PC-3 (cell line): Measurements from ENCODE around the gene MTCH1. TPM values are rescaled to one million over a fixed set of nuclear protein-coding genes. Genes with fewer than 3 reads are reported as not detected.
A peak's percentile ranks its signal among the peaks of the same experiment; 100 is the strongest.

Experiments used
- ATAC-seq: fragments of 200-7000 bp; cut with Tn5 transposase; 2 replicates; pipeline ENCODE4 v1.9.1; 2020; ENCODE audit warnings: mild to moderate bottlenecking, moderate library complexity
- BruUV-seq: library from RNA; stranded (reverse); fragments of 400-500 nt; replicated peaks from 2 replicates; lab custom pipeline; 2021; lab: Mats Ljungman, UMichigan
- CTCF ChIA-PET: fragments of 300-600 bp; sonication (Branson Sonifier 250); formaldehyde crosslinking; loops from one replicate; lab custom pipeline; 2022; ENCODE audit warnings: antibody characterized with exemption; lab: Charles Lee
- POLR2A ChIA-PET: fragments of 300-600 bp; sonication (Branson Sonifier 250); formaldehyde crosslinking; loops from one replicate; lab custom pipeline; 2022; ENCODE audit warnings: antibody characterized with exemption; ENCODE audit not compliant: unreplicated experiment; lab: Charles Lee
- DNase-seq: peaks from one replicate; pipeline ENCODE4 v3.0.0-alpha.2; 2015
- H2AFZ ChIP-seq: fragments of 300-600 bp; sonication (generic); 2 replicates; pipeline ENCODE4 v1.6.0; 2016; ENCODE audit warnings: antibody characterized with exemption, low read length
- H3F3A ChIP-seq: fragments of 300-600 bp; sonication (generic); one replicate; pipeline ENCODE4 v1.6.0; 2017; ENCODE audit warnings: antibody characterized with exemption, low read length, control low read depth, mild to moderate bottlenecking; ENCODE audit not compliant: unreplicated experiment
- H3K27ac ChIP-seq: fragments of 300-600 bp; sonication (generic); 2 replicates; pipeline ENCODE4 v1.5.1; 2016; ENCODE audit warnings: mild to moderate bottlenecking, low read length
- H3K27me3 ChIP-seq: fragments of 300-600 bp; sonication (generic); 2 replicates; pipeline ENCODE4 v1.6.1; 2016; ENCODE audit warnings: low read length, mixed read lengths
- H3K36me3 ChIP-seq: fragments of 300-600 bp; sonication (generic); 2 replicates; pipeline ENCODE4 v1.6.1; 2016; ENCODE audit warnings: low read depth, mixed run types, low read length, mixed read lengths
- H3K4me1 ChIP-seq: fragments of 300-600 bp; sonication (generic); 2 replicates; pipeline ENCODE4 v1.5.1; 2016; ENCODE audit warnings: low read length; ENCODE audit not compliant: insufficient read depth
- H3K4me2 ChIP-seq: fragments of 300-600 bp; sonication (generic); 2 replicates; pipeline ENCODE4 v1.6.0; 2016; ENCODE audit warnings: low read length
- H3K4me3 ChIP-seq: fragments of 300-600 bp; sonication (generic); 2 replicates; pipeline ENCODE4 v1.5.1; 2016; ENCODE audit warnings: mild to moderate bottlenecking, low read length, mixed read lengths
- H3K79me2 ChIP-seq: fragments of 300-600 bp; sonication (generic); 2 replicates; pipeline ENCODE4 v1.6.1; 2017; ENCODE audit warnings: low read length, mixed read lengths
- H3K9ac ChIP-seq: fragments of 300-600 bp; sonication (generic); 2 replicates; pipeline ENCODE4 v1.6.0; 2016; ENCODE audit warnings: mild to moderate bottlenecking, low read length
- H3K9me2 ChIP-seq: fragments of 300-600 bp; sonication (generic); replicated peaks from 2 replicates; pipeline ENCODE4 v1.6.1; 2016; ENCODE audit warnings: mixed run types, low read length, mixed read lengths
- H3K9me3 ChIP-seq: fragments of 300-600 bp; sonication (generic); 2 replicates; pipeline ENCODE4 v1.6.1; 2016; ENCODE audit warnings: low read length, mixed read lengths
- H4K20me1 ChIP-seq: fragments of 300-600 bp; sonication (generic); 2 replicates; pipeline ENCODE4 v1.6.1; 2016; ENCODE audit warnings: low read length, mixed read lengths
- CTCF ChIP-seq: fragments of 300-600 bp; sonication (generic); conservative IDR thresholded peaks from 2 replicates; pipeline ENCODE4 v1.5.1; 2017; ENCODE audit warnings: antibody characterized with exemption, low read depth, mild to moderate bottlenecking, low read length
- EZH2 ChIP-seq: fragments of 300-600 bp; sonication (generic); IDR thresholded peaks from one replicate; pipeline ENCODE4 v1.6.1; 2017; ENCODE audit warnings: antibody characterized with exemption, mild to moderate bottlenecking, low read length; ENCODE audit not compliant: unreplicated experiment
- EZH2phosphoT487 ChIP-seq: fragments of 300-600 bp; sonication (generic); IDR thresholded peaks from 2 replicates; pipeline ENCODE4 v1.6.1; 2018; ENCODE audit warnings: mild to moderate bottlenecking, antibody characterized with exemption, low read length, borderline replicate concordance
- intact Hi-C: fragments of 100-400 bp; cut with micrococcal nuclease; formaldehyde crosslinking; loops from 2 replicates; pipeline ENCODE4 v1.9.0; 2023
- total RNA-seq: library from RNA; depleted of rRNA; stranded (reverse); fragments of >200 nt; gene quantifications from 2 replicates; pipeline ENCODE4 v1.2.3, GENCODE V29; 2014

MTCH1 gene
- total RNA-seq, 1 experiment from 2014 or later: 253 TPM

GRCh38 chr6:36980876-36981619 lies 4.9 kb downstream of the MTCH1 start:
- Histone ChIP-seq H3K27ac (no peak overlapping the region), H4K20me1 (peaks cover 58% of the 10 kb centered on the region), H3K9ac (no peak overlapping the region), H3K9me3 (no peaks in the 10 kb centered on the region), H3K4me1 (peaks cover 16% of the 10 kb centered on the region; the same call in 1 of the 2 replicates), H3K9me2 (no peaks in the 10 kb centered on the region), H2AFZ (no peak overlapping the region), H3K79me2 (peaks cover 76% of the 10 kb centered on the region), H3F3A (no peaks in the 10 kb centered on the region), H3K4me2 (no peak overlapping the region), H3K4me3 (no peak overlapping the region), H3K27me3 (no peaks in the 10 kb centered on the region), H3K36me3 (peaks cover 36% of the 10 kb centered on the region)
- BruUV-seq: no TSS peak
- no peak for DNase-seq
- ChIA-PET POLR2A (no interaction called here), CTCF (interaction anchor here (0.6 to 0.8 kb wide), 2 partner anchors 37 to 47 kb away, joined by 3 read pairs; no protein-coding TSS in a partner anchor)
- ATAC-seq: no peak
- intact Hi-C loops: loop anchor here (10.0 kb wide), 1 partner anchor 96 kb away; the partner anchor contains the start of gene C6orf89
- TF ChIP-seq CTCF: peak; percentile 24; the same call in 1 of the 2 replicates
- TF ChIP-seq EZH2: no peak
- no peak for TF ChIP-seq EZH2phosphoT487

- H3K79me2 ChIP-seq: peaks cover 67% of the 10 kb centered on the region
- ChIA-PET CTCF (no interaction called here), POLR2A (no interaction called here)
- no TSS peak for BruUV-seq
- DNase-seq: no peak
- peaks cover 58% of the 10 kb centered on the region for H4K20me1 ChIP-seq
- H3F3A ChIP-seq: no peaks in the 10 kb centered on the region
- ATAC-seq: no peak
- no peak overlapping the region for H3K27ac ChIP-seq
- H3K9me2 ChIP-seq: no peaks in the 10 kb centered on the region
- no peak for TF ChIP-seq EZH2
- TF ChIP-seq CTCF: no peak
- H3K4me1 ChIP-seq: peaks cover 16% of the 10 kb centered on the region; the same call in 1 of the 2 replicates
- no peak overlapping the region for H3K4me3 ChIP-seq
- H3K27me3 ChIP-seq: no peaks in the 10 kb centered on the region
- H2AFZ ChIP-seq: no peak overlapping the region
- intact Hi-C loops: loop anchor here (10.0 kb wide), 1 partner anchor 95 kb away; the partner anchor contains the start of gene C6orf89
- peaks cover 44% of the 10 kb centered on the region for H3K36me3 ChIP-seq
- H3K4me2 ChIP-seq: no peak overlapping the region
- H3K9ac ChIP-seq: no peak overlapping the region
- no peaks in the 10 kb centered on the region for H3K9me3 ChIP-seq
Observed at GRCh38 chr6:36980129-36980528, 5.9 kb downstream of the MTCH1 start.

- Histone ChIP-seq H3F3A (no peaks in the 10 kb centered on the region), H3K9ac (no peak overlapping the region), H3K36me3 (peaks cover 52% of the 10 kb centered on the region), H3K4me1 (peaks cover 13% of the 10 kb centered on the region; the same call in 1 of the 2 replicates), H2AFZ (no peak overlapping the region), H3K27me3 (no peaks in the 10 kb centered on the region), H3K9me2 (no peaks in the 10 kb centered on the region), H3K9me3 (no peaks in the 10 kb centered on the region), H3K27ac (no peak overlapping the region), H3K4me3 (no peak overlapping the region), H3K4me2 (no peak overlapping the region), H3K79me2 (peaks cover 59% of the 10 kb centered on the region), H4K20me1 (peaks cover 54% of the 10 kb centered on the region)
- ChIA-PET CTCF (interaction anchor here (0.6 to 0.8 kb wide), 2 partner anchors 65 to 224 kb away, joined by 5 to 7 read pairs; no protein-coding TSS in a partner anchor), POLR2A (no interaction called here)
- intact Hi-C loops: no loop called here
- ATAC-seq (peak; percentile 58), DNase-seq (peak; percentile 19)
- TF ChIP-seq EZH2: no peak
- peak; percentile 43; the same call in 1 of the 2 replicates for TF ChIP-seq CTCF
- no TSS peak for BruUV-seq
Observed at GRCh38 chr6:36979347-36979742, 6.7 kb downstream of the MTCH1 start.
